Stimulated activated naive B cell treated with anti-CD40 and anti-IgM and Interleukin-4, amounts not matched to agents 10 μg/mL and 1 μg/mL and 100 μg/mL, for 72 hours (primary cell): ENCODE results near the gene HIGD1B.
"Not testable (repeated sequence)": the region's sequence is repeated elsewhere in the genome, so short reads cannot be mapped to it uniquely, and the experiment has no call there.

Experiments
- ATAC-seq, 2 donors: fragments of 150-1000 bp; cut with Tn5 transposase; replicated peaks; 2 replicates each; pipeline ENCODE4 v1.10.0; 2021; ENCODE audit warnings: moderate library complexity in 1 of 2
- DNase-seq: peaks from one replicate; pipeline ENCODE4 v3.0.0; 2021
- H3K27ac Mint-ChIP-seq: one replicate; pipeline ENCODE4 v1.8.0; 2022; ENCODE audit warnings: mild to moderate bottlenecking, mixed read lengths
- H3K27me3 Mint-ChIP-seq, 2 donors: one replicate each; pipeline ENCODE4 v1.8.0; 2022; ENCODE audit warnings: mixed read lengths in 2 of 2
- H3K36me3 Mint-ChIP-seq, 2 donors: one replicate each; pipeline ENCODE4 v1.8.0; 2022; ENCODE audit warnings: mixed read lengths in 2 of 2, mild to moderate bottlenecking in 1 of 2
- H3K4me1 Mint-ChIP-seq, 2 donors: one replicate each; pipeline ENCODE4 v1.8.0; 2022; ENCODE audit warnings: mixed read lengths in 2 of 2, mild to moderate bottlenecking in 1 of 2
- H3K4me3 Mint-ChIP-seq, 2 donors: one replicate each; pipeline ENCODE4 v1.8.0; 2022; ENCODE audit warnings: mild to moderate bottlenecking in 2 of 2, mixed read lengths in 2 of 2, moderate library complexity in 1 of 2
- H3K9me3 Mint-ChIP-seq, 2 donors: one replicate each; pipeline ENCODE4 v1.8.0; 2022; ENCODE audit warnings: mixed read lengths in 2 of 2, mild to moderate bottlenecking in 1 of 2

HIGD1B gene

DNA sequence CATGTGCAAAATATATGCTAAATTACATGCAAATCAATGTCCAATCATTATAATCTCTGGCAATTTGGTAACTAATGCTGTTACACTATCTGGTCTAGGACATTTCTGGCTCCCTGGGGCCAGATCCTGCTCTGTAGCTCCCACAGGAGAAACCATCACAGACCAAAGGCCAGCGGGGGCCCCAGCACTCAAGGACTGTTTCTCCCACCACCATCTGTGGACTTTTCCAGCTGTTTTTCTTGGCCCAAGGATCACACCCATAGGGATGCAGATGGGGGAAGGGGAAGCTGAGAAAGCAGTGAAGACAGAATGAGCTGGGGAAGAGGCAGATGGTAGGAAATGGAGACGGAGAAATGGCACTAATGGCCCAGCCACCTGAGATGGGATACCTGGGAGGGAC is at the start of gene HIGD1B:
HIGD1B (plus strand) TSS at position 298 of the 400 bp plus-strand sequence. CDS start 270 bp downstream, outside the sequence.
- peaks cover 14% of the 10 kb centered on the region in 2 donors for H3K4me1 Mint-ChIP-seq

DNA sequence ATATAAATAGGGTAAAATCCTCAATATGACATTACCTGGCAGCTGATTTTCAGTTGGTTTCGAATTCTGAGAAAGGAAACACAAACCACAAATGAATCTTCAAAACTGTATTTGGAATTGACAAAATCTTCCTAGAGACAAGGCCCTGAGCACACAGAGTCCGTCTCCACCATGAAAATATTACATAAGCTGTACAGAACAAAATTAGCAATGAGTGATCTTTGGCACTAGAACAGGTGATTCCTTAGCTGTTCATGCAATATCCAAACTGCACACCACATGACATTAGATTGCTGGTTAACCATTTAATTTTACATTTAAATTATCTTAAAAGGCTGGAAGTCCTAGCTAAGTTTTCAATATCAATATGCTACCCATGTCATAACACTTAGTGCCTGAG is 49.3 kb upstream of the HIGD1B start:
- peaks cover 0 to 5% of the 10 kb centered on the region in 2 donors for H3K4me1 Mint-ChIP-seq
- no peak overlapping the region for H3K4me3 Mint-ChIP-seq
- no peaks in the 10 kb centered on the region for H3K27me3 Mint-ChIP-seq
- no peaks in the 10 kb centered on the region for H3K9me3 Mint-ChIP-seq
- DNase-seq (no peak), ATAC-seq (no peak)
- no peaks in the 10 kb centered on the region for H3K36me3 Mint-ChIP-seq
- no peak overlapping the region for H3K27ac Mint-ChIP-seq

More for the DNA sequence above, at the start of gene HIGD1B:
- ATAC-seq (no peak), DNase-seq (no peak)
- Mint-ChIP-seq H3K9me3 (no peaks in the 10 kb centered on the region), H3K36me3 (peaks cover 21 to 31% of the 10 kb centered on the region in 2 donors), H3K27ac (peak within 1 kb of the TSS; percentile 7), H3K27me3 (no peaks in the 10 kb centered on the region), H3K4me3 (no peak within 1 kb of the TSS)

DNA sequence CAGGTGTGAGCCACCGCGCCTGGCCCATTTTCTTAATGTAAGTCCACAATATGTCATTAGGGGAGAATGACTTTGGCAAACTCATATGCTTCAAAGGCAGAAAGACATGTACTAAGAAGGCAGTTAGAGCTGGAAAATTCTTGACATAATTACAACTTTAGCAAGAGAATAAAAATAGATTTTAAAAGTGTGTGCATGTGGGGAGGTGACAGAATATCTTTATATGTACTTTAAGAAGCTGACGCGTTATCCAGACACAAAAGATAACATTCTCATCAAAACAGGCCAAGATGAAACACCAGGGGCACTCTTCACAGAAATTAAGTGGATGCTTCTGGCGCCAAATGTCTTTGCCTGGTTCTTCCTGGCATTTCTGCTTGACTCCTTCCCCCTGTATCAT is 45.8 kb upstream of the HIGD1B start:
- H3K4me3 Mint-ChIP-seq, result no peak overlapping the region
- ATAC-seq (no peak), DNase-seq (no peak)
- H3K36me3 Mint-ChIP-seq, result no peaks in the 10 kb centered on the region
- H3K4me1 Mint-ChIP-seq, result no peaks in the 10 kb centered on the region
- H3K27me3 Mint-ChIP-seq, result no peaks in the 10 kb centered on the region
- no peak overlapping the region for H3K27ac Mint-ChIP-seq
- no peaks in the 10 kb centered on the region for H3K9me3 Mint-ChIP-seq

DNA sequence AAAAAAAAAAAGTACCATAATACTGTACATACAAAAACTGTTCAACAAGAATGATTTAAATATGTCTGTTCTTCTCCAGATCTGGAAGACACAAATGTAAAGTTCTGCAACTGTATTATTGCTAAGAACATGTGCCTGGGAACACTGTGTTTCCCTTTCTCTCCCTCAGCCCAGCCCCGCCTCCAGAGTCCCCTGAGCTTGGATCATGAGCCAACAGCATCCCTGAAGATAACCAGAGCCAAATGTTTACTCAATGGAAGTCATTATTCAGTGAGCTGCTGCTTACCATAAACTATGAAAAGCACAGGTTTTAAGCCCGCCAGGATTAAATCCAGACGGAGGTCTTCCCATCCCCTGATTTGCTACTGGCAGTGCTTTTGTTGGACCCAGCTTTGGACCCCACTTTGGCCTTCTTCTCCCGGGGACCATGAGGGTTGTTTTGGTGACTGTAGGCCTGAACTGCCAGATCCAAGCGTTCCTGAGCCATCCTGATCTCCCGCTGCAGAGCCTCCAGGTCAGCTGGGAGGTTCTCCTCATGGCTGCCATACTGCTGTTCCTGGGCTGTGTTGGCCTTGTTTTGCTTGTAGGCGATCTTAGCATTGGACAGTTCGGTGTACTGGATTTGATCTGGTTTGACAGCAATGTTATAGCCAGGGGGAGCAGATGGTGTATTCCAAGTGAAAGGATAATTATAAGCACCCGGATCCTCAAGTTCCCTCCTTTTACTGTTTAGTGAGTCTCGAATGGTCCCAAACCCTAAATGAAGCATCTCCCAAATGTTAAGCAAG is 43.2 kb upstream of the HIGD1B start:
- no peak for DNase-seq
- Mint-ChIP-seq H3K4me1 (no peaks in the 10 kb centered on the region), H3K36me3 (no peaks in the 10 kb centered on the region)

DNA sequence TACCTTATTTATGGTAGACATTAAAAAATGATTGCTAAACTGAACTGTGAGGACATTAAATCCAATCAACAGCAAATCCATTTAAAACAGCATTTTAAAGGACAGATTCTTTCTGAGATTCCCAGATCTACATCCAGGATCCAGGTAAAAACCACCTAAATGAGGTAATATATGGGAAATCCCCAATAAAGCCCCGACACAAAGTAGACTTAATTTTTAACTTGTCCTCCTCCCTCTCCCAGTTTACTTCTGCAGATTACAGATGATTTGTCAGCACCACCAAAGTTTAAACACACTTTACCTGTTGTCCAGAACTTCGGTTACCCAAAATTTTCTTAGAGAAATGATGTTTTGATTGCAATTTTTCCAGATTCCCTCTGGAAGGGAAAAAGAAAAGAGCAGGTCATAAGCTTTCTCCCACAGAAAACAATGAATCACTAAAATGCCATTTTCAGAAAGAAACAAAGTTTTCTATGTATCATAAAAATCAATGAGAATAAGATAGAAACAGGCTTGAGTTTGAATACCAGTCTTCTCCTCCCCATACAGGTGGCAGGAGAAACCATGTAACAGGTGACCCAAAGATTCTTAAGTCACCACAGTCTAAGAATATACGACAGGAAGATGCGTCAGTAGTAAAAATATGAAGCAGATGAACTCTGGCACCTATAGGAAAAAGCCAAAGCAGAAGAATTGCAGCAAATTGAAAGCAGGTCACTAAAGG is 40.4 kb upstream of the HIGD1B start:
- H3K4me1 Mint-ChIP-seq, result no peaks in the 10 kb centered on the region

More for the DNA sequence above, 43.2 kb upstream of the HIGD1B start:
- Mint-ChIP-seq H3K27me3 (no peaks in the 10 kb centered on the region), H3K4me3 (no peak overlapping the region), H3K27ac (no peak overlapping the region), H3K9me3 (no peaks in the 10 kb centered on the region)
- no peak for ATAC-seq

DNA sequence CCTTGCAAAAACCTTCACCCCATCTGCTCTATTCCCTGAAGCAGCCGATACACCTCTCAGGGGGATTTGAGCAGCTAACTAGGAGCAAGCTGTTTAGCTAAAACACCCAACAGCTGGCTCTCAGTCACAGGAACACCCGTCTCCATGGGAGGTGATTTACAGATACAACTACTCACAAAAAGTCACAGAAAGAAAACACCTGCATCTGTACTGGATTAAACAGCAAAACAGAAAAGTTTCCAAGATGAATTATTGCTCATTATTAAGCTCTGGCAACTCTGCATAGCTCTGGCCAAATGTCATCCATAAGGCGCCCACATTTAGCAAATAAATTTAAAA is 39.9 kb upstream of the HIGD1B start:
- ATAC-seq (no peak), DNase-seq (no peak)
- H3K4me3 Mint-ChIP-seq, result no peak overlapping the region
- no peak overlapping the region for H3K27ac Mint-ChIP-seq
- H3K36me3 Mint-ChIP-seq, result no peaks in the 10 kb centered on the region
- no peaks in the 10 kb centered on the region for H3K27me3 Mint-ChIP-seq
- no peaks in the 10 kb centered on the region for H3K4me1 Mint-ChIP-seq
- H3K9me3 Mint-ChIP-seq, result no peaks in the 10 kb centered on the region

More for the DNA sequence above, 40.4 kb upstream of the HIGD1B start:
- Mint-ChIP-seq H3K36me3 (no peaks in the 10 kb centered on the region), H3K9me3 (no peaks in the 10 kb centered on the region), H3K4me3 (no peak overlapping the region), H3K27me3 (no peaks in the 10 kb centered on the region), H3K27ac (no peak overlapping the region)
- DNase-seq, result no peak
- no peak for ATAC-seq

DNA sequence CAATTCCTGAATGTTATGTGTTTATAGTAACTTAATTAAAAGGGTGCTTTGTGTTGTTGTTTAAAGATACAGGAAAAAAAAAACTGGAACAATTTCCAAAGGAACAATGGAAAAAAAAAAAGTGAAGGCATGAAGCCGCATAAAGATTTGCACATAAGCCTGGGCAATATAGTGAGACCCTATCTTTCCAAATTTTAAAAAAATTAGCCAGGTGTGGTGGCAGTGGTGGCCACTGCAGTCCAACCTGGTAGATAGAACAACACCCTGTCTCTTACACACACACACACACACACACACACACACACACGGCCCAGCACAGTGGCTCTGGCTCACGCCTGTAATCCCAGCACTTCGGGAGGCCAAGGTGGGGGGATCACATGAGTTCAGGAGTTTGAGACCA is 39.5 kb upstream of the HIGD1B start:
- Mint-ChIP-seq H3K4me3 (no peak overlapping the region), H3K9me3 (no peaks in the 10 kb centered on the region), H3K4me1 (no peaks in the 10 kb centered on the region), H3K27me3 (no peaks in the 10 kb centered on the region), H3K27ac (no peak overlapping the region), H3K36me3 (no peaks in the 10 kb centered on the region)
- ATAC-seq, result no peak
- DNase-seq, result no peak

DNA sequence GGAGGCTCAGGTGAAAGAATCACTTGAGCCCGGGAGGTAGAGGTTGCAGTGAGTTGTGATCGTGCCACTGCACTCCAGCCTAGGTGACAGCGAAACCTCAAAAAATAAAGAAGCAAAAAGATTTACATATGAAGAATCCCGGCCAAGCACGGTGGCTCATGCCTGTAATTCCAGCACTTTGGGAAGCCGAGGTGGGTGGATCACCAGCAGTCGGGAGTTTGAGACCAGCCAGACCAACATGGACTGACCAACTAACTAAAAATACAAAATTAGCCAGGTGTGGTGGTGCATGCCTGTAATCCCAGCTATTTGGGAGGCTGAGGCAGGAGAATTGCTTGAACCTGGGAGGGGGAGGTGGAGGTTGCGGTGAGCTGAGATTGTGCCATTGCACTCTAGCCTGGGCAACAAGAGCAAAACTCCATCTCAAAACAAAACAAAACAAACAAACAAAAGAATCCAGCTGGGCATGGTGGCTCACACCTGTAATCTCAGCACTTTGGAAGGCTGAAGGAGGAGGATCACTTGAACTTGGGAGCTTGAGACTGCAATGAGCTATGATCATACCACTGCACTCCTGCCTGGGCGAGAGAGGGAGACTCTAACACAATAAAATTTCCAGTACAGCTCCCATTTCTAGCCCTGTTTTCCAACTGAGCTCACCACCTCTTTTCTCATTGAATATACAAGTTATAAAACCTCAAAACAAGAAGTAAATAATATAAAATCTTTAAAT is 38.9 kb upstream of the HIGD1B start:
- not testable (repeated sequence) for H3K4me1 Mint-ChIP-seq, H3K27ac Mint-ChIP-seq, H3K9me3 Mint-ChIP-seq, H3K36me3 Mint-ChIP-seq, DNase-seq, H3K27me3 Mint-ChIP-seq, ATAC-seq, H3K4me3 Mint-ChIP-seq

DNA sequence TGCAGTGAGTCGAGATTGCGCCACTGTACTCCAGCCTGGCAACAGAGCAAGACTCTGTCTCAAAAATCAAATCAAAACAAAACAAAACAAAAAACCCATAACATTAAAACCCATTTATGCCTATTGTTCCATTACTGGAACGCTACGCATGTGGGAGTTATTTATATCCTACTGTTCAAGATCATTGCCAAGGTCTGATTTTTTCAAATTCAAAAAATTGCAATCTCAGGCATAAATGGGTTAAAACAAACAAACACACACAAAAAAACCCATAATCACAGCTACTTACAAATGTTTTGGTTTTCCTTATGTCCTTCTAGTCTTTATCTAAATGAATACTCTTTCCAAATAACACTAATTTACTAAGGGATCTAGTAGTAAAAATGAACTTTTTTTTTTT is 35.4 kb upstream of the HIGD1B start:
- no peaks in the 10 kb centered on the region for H3K4me1 Mint-ChIP-seq
- no peak overlapping the region for H3K27ac Mint-ChIP-seq
- H3K9me3 Mint-ChIP-seq, result no peaks in the 10 kb centered on the region
- no peak overlapping the region for H3K4me3 Mint-ChIP-seq
- DNase-seq (no peak), ATAC-seq (no peak)
- H3K36me3 Mint-ChIP-seq, result no peaks in the 10 kb centered on the region
- no peaks in the 10 kb centered on the region for H3K27me3 Mint-ChIP-seq

DNA sequence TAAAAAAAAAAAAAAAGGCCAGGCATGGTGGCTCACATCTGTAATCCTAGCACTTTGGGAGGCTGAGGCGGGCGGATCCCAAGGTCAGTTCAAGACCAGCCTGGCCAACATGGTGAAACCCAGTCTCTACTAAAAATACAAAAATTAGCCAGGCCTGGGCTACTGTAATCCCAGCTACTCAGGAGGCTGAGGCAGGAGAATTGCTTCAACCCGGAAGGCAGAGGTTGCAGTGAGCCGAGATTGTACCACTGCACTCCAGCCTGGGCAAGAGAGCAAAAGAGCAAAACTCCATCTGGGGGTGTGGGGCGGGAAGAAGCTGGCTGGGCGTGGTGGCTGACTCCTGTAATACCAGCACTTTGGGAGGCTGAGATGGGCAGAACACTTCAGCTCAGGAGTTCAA is 29.2 kb upstream of the HIGD1B start:
- H3K9me3 Mint-ChIP-seq, ATAC-seq, H3K4me3 Mint-ChIP-seq, DNase-seq, H3K4me1 Mint-ChIP-seq, H3K27ac Mint-ChIP-seq, H3K36me3 Mint-ChIP-seq, H3K27me3 Mint-ChIP-seq: not testable (repeated sequence)

DNA sequence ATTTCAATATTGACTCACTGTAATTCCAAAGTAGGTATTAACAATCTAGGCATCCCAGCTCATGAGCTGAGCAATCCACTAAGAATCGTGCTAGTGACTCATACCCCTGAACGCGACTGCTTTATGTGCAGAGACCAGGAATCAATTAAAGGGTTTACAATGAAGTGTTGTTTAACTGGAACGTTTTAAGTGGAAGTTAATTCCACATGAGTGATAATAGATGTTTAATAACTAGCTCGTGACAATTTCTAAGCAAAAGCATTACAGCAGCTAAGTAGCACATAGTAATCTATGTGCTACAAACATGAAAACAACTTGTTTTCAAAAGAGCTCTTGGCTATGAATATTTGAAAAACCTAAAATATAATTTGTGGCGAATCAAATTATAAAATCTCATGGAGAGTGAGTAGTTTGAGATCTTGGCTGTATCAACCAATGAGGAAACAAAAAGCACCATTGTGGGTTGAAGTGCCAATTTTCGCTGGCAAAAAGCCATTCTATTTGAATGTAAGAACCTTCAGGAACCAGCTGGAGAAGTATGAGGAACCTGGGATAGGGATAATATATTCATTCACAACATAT is 27.0 kb upstream of the HIGD1B start:
- Mint-ChIP-seq H3K27ac (no peak overlapping the region), H3K4me1 (no peaks in the 10 kb centered on the region), H3K9me3 (no peaks in the 10 kb centered on the region), H3K4me3 (no peak overlapping the region), H3K36me3 (no peaks in the 10 kb centered on the region), H3K27me3 (peaks cover 5% of the 10 kb centered on the region in 2 donors)
- no peak for DNase-seq
- no peak for ATAC-seq

DNA sequence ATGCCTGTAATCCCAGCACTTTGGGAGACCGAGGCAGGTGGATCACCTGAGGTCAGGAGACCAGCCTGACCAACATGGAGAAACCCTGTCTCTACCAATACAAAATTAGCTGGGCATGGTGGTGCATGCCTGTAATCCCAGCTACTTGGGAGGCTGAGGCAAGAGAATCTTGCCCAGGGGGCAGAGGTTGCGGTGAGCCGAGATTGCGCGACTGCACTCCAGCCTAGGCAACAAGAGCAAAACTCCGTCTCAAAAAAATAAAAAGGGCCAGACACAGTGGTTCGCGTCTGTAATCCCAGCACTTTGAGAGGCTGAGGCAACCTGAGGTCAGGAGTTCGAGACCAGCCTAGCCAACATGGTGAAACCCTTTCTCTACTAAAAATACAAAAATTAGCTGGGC is 22.4 kb upstream of the HIGD1B start:
- peaks cover 6 to 11% of the 10 kb centered on the region in 2 donors for H3K4me1 Mint-ChIP-seq
- not testable (repeated sequence) for H3K9me3 Mint-ChIP-seq, DNase-seq, H3K27ac Mint-ChIP-seq, H3K4me3 Mint-ChIP-seq, H3K36me3 Mint-ChIP-seq, ATAC-seq
- H3K27me3 Mint-ChIP-seq, result peaks cover 22 to 27% of the 10 kb centered on the region in 2 donors

DNA sequence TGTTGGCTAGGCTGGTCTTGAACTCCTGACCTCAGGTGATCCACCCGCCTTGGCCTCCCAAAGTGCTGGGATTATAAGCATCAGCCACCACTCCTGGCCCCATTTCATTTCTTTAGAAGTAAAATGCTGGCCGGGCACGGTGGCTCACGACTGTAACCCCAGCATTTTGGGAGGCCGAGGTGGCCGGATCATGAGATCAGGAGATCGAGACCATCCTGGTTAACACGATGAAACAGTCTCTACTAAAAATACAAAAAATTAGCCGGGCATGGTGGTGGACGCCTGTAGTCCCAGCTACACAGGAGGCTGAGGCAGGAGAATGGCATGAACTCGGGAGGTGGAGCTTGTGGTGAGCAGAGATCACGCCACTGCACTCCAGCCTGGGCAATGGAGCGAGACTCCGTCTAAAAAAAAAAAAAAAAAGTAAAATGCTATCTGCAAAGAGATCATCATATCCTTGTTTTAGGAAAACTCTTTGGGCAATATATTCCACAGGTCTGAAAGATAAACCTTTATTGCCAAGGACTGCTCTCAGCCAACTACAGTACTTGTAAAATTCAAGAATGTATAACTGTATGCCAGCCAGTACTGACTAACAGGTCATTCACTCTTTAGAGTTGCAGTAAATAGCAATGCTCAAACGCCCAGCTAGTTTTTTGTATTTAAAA is 21.4 kb upstream of the HIGD1B start:
- H3K4me1 Mint-ChIP-seq, result peaks cover 8 to 16% of the 10 kb centered on the region in 2 donors
- H3K9me3 Mint-ChIP-seq, result no peaks in the 10 kb centered on the region
- DNase-seq, result no peak
- no peaks in the 10 kb centered on the region for H3K36me3 Mint-ChIP-seq
- no peak overlapping the region for H3K4me3 Mint-ChIP-seq
- H3K27me3 Mint-ChIP-seq, result peaks cover 27 to 36% of the 10 kb centered on the region in 2 donors
- no peak overlapping the region for H3K27ac Mint-ChIP-seq
- ATAC-seq, result no peak

DNA sequence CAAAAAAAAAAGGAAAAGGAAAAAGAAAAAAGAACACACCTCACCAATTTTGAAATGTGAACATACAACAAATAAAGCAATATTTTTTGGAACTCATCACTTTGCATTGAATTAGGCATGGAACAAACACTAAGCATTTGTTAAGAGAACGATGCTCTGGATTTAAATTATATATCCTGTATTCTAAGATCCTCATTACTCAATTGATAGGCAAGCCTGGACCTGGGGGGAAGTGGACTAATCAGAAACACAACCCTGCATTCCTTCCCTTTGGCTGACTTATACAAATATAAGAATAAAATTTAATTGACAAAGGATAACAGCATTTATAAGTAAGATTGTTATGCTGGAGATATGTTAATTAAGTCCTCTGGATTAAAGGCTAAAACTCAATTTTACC is 19.8 kb upstream of the HIGD1B start:
- DNase-seq (no peak), ATAC-seq (no peak)
- no peaks in the 10 kb centered on the region for H3K36me3 Mint-ChIP-seq
- no peak overlapping the region for H3K27ac Mint-ChIP-seq
- no peak overlapping the region for H3K4me3 Mint-ChIP-seq
- H3K27me3 Mint-ChIP-seq, result peaks cover 32 to 44% of the 10 kb centered on the region in 2 donors
- no peaks in the 10 kb centered on the region for H3K9me3 Mint-ChIP-seq
- H3K4me1 Mint-ChIP-seq, result peaks cover 8 to 16% of the 10 kb centered on the region in 2 donors
